Ovary (tissue), 9 donors: ENCODE results near the gene CCT8. TPM values are rescaled to one million over a fixed set of nuclear protein-coding genes. Genes with fewer than 3 reads are reported as not detected.

Source experiments
- DNase-seq, 5 donors: peaks; one replicate each; pipeline ENCODE4 v3.0.0-alpha.2; 2019 to 2020
- H3K27ac ChIP-seq, 2 donors: fragments of 200-600 bp; one replicate each; pipeline versions ENCODE4 v1.5.1 to v1.8.0; 2019 to 2022
- H3K27me3 ChIP-seq: fragments of 200-600 bp; one replicate; pipeline ENCODE4 v1.8.0; 2022
- H3K36me3 ChIP-seq: fragments of 200-600 bp; sonication (generic); one replicate; pipeline ENCODE4 v1.5.1; 2019
- H3K4me1 ChIP-seq: one replicate; pipeline ENCODE4 v1.8.1; 2013; ENCODE audit warnings: mild to moderate bottlenecking, moderate library complexity; ENCODE audit not compliant: insufficient read depth
- H3K4me3 ChIP-seq: fragments of 200-600 bp; sonication (generic); one replicate; pipeline ENCODE4 v1.5.1; 2017
- H3K9me3 ChIP-seq, 2 donors: fragments of 200-600 bp in 1 of 2; sonication (generic) in 1 of 2; one replicate each; pipeline versions ENCODE4 v1.5.1 to v1.8.1; 2013 to 2019; ENCODE audit warnings: mild to moderate bottlenecking in 1 of 2, moderate library complexity in 1 of 2
- CTCF ChIP-seq, 3 donors: fragments of 450-650 bp in 2 of 3; fragments of 200-600 bp in 1 of 3; IDR thresholded peaks; one replicate each; pipeline versions ENCODE4 v1.5.1 to v1.8.0; 2016 to 2022; ENCODE audit warnings: antibody characterized with exemption in 3 of 3, mild to moderate bottlenecking in 1 of 3
- EP300 ChIP-seq: sonication (generic); formaldehyde crosslinking; IDR thresholded peaks from one replicate; pipeline ENCODE4 v1.6.1; 2017; ENCODE audit warnings: antibody characterized with exemption
- POLR2A ChIP-seq: fragments of 450-650 bp; IDR thresholded peaks from one replicate; pipeline ENCODE4 v1.6.1; 2017; ENCODE audit warnings: antibody characterized with exemption, mild to moderate bottlenecking, moderate library complexity
- WGBS, 3 donors: extraction: QIAGEN DNeasy Blood & Tissue Kit in 1 of 3; methylation state at CpG; one replicate each; pipeline versions ENCODE4 v1.1.5 to v1.1.7; 2013 to 2017; 5-methylcytosine and 5-hydroxymethylcytosine counted together
- intact Hi-C, 4 donors: fragments of 100-400 bp; cut with DNase I; formaldehyde crosslinking; loops; one replicate each; pipeline versions ENCODE4 v1.11.0 to v1.15.1; 2022 to 2023
- polyA plus RNA-seq, 2 donors: library from polyadenylated mRNA; stranded (reverse); fragments of 200-250 nt in 1 of 2; fragments of 350-450 nt in 1 of 2; fragmentation: Illumina TruSeq in 1 of 2; extraction: RNeasy Lipid Tissue Mini Kit (QIAGEN cat#74804) in 1 of 2; gene quantifications; one replicate each; pipeline ENCODE4 v1.2.3, GENCODE V29; 2013 to 2014
- total RNA-seq, 7 donors: library from RNA; depleted of rRNA in 2 of 7; stranded (reverse); fragments of >200 nt in 2 of 7; fragmentation: NEBNext Ultra II Directional in 3 of 7; extraction: Animal tissue kit (Norgen Biotek cat#: 25700) in 3 of 7; gene quantifications; one replicate each; pipeline versions ENCODE4 v1.1.0 to v1.2.4, GENCODE V29; 2016 to 2023
- donor health status: DM: no; HTN: no; CAD: no; lungs with moderate emphysema.
- donor health status: DM: no; HTN: no; CAD: no.
- donor health status: Bipolar disorder and iron deficiency.
- donor health status: DM: yes; HTN: yes; CAD: no.
- donor health status: DM: no; HTN: no; CAD: no.
- donor health status: DM: yes; HTN: yes; CAD: no.

Gene CCT8
- total and polyA plus RNA-seq, 9 donors, result 89.1 to 175 (median 105) TPM

DNA sequence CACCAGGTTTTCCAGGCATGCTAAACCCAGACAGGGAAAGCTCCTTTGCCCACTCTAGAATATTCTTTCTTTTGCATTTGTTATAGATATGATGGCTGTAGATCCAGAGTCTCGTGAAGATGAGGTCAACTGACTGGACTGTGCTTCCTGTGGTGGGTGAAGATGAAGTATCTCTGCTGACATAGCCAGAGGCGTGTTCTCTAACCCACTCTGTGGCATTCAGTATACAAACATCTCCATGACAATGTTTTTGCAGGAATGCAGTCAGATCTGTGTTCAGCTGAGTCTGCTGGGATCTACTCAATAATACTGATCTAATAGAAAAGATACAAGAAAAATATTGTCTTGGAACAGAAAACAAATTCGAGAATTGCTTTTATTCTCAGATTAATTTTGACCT, 65.6 kb downstream of the CCT8 start:
- Histone ChIP-seq H3K27ac (no peak overlapping the region), H3K36me3 (no peaks in the 10 kb centered on the region), H3K9me3 (no peaks in the 10 kb centered on the region), H3K4me3 (no peak overlapping the region), H3K27me3 (no peaks in the 10 kb centered on the region), H3K4me1 (no peaks in the 10 kb centered on the region)
- TF ChIP-seq CTCF (IDR thresholded peaks at IDR 0.05) (no peak), EP300 (no peak), POLR2A (no peak)
- no peak for DNase-seq
- intact Hi-C loops, result no loop called here
- WGBS, 3 donors, result 80 to 93% (median 89%) methylated on average over 3 of the region's 3 CpGs

DNA sequence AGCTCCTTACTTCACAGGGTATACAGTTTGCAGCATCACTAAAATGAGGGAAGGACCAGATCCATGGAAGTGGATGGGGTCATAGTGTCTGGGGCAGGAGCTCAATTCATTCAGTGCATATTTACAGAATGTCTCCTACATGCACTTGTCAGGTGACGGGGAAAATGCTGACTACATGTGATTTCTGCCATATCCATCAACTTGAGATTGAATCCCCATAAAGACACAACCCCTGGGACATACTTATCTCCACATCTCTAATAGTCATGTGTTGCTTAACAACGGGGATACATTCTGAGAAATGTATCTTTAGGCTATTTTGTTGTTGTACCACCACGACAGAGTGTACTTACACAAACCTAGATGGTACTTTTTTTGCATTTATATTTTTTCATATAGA, 66.3 kb downstream of the CCT8 start:
- WGBS, 3 donors, result 88 to 92% (median 91%) methylated on average over 3 of the region's 3 CpGs
- TF ChIP-seq CTCF (IDR thresholded peaks at IDR 0.05), result no peak
- no peak for TF ChIP-seq EP300
- no peak for TF ChIP-seq POLR2A

More for the DNA sequence above, 66.3 kb downstream of the CCT8 start:
- Histone ChIP-seq H3K27me3 (no peaks in the 10 kb centered on the region), H3K4me3 (no peak overlapping the region), H3K9me3 (no peaks in the 10 kb centered on the region), H3K36me3 (no peaks in the 10 kb centered on the region), H3K4me1 (no peaks in the 10 kb centered on the region), H3K27ac (no peak overlapping the region)
- DNase-seq, result no peak
- intact Hi-C loops, result no loop called here

Other genes starting within 250 kb of the CCT8 start
- gene LTN1, start 80.8 kb downstream of the CCT8 start, total RNA-seq, result 10 to 100 TPM; 15.8 to 24.5 (median 18.9) TPM
- gene LTN1, start 80.8 kb downstream of the CCT8 start, polyA plus RNA-seq, result 1 to 10 TPM; 6.3 to 8.0 TPM
- gene RWDD2B, start 54.3 kb downstream of the CCT8 start, total RNA-seq, result 10 to 100 TPM in 2 of 7 donors, 1 to 10 TPM in 5; 3.3 to 15.8 (median 8.7) TPM
- gene RWDD2B, start 54.3 kb downstream of the CCT8 start, polyA plus RNA-seq, result 10 to 100 TPM; 10.1 to 30.6 TPM
- gene USP16, start 49.0 kb downstream of the CCT8 start, total RNA-seq, result 10 to 100 TPM; 25.9 to 46.6 (median 31.9) TPM
- gene USP16, start 49.0 kb downstream of the CCT8 start, polyA plus RNA-seq, result 10 to 100 TPM; 25.5 to 27.8 TPM
- 1 to 10 TPM; 3.0 to 8.6 (median 4.4) TPM for gene MAP3K7CL, start 57.0 kb upstream of the CCT8 start, total RNA-seq
- gene MAP3K7CL, start 57.0 kb upstream of the CCT8 start, polyA plus RNA-seq, result 10 to 100 TPM in 1 of 2 donors, 1 to 10 TPM in 1; 7.9 to 18.6 TPM
- 10 to 100 TPM; 32.2 to 77.0 (median 55.1) TPM for gene BACH1, start 225.3 kb upstream of the CCT8 start, total RNA-seq
- 10 to 100 TPM; 11.4 to 12.1 TPM for gene BACH1, start 225.3 kb upstream of the CCT8 start, polyA plus RNA-seq